Activated CD8-positive, alpha-beta memory T cell treated with anti-CD3 and anti-CD28 coated beads for 4 hours (primary cell): ENCODE results near the gene EYS.

Experiments used
- DNase-seq, 2 donors: peaks; one replicate each; pipeline ENCODE4 v3.0.0-alpha.2; 2020; ENCODE audit warnings: low read depth in 2 of 2

The EYS gene

GRCh38 chr6:65221153-65221552 is 485.9 kb downstream of the EYS start:
- DNase-seq, result no peak

- no peak for DNase-seq
Measured at GRCh38 chr6:65202738-65203137, 504.3 kb downstream of the EYS start.

GRCh38 chr6:65199683-65200082 is 507.3 kb downstream of the EYS start:
- no peak for DNase-seq

- no peak for DNase-seq
Measured at GRCh38 chr6:65199121-65199520, 507.9 kb downstream of the EYS start.

- no peak for DNase-seq
Measured at GRCh38 chr6:65191471-65191870, 515.6 kb downstream of the EYS start.

GRCh38 chr6:65189236-65189881 is 517.7 kb downstream of the EYS start:
- no peak for DNase-seq

GRCh38 chr6:65186826-65187225 is 520.2 kb downstream of the EYS start:
- no peak for DNase-seq

GRCh38 chr6:65182681-65183080 is 524.3 kb downstream of the EYS start:
- DNase-seq, result no peak

GRCh38 chr6:65170273-65170672 is 536.8 kb downstream of the EYS start:
- no peak for DNase-seq

GRCh38 chr6:65161661-65162060 is 545.4 kb downstream of the EYS start:
- DNase-seq, result no peak

- DNase-seq, result no peak
Measured at GRCh38 chr6:65157025-65157424, 550.0 kb downstream of the EYS start.

GRCh38 chr6:65155083-65155482 is 551.9 kb downstream of the EYS start:
- DNase-seq, result no peak

GRCh38 chr6:65149841-65150240 is 557.2 kb downstream of the EYS start:
- no peak for DNase-seq

GRCh38 chr6:65148839-65149238 is 558.2 kb downstream of the EYS start:
- DNase-seq, result no peak

GRCh38 chr6:65135567-65135966 is 571.5 kb downstream of the EYS start:
- no peak for DNase-seq

GRCh38 chr6:65126667-65127066 is 580.4 kb downstream of the EYS start:
- DNase-seq, result no peak

GRCh38 chr6:65123521-65123920 is 583.5 kb downstream of the EYS start:
- no peak for DNase-seq

- no peak for DNase-seq
Measured at GRCh38 chr6:65117817-65118409, 589.1 kb downstream of the EYS start.

GRCh38 chr6:65116326-65116725 is 590.7 kb downstream of the EYS start:
- DNase-seq, result no peak

- no peak for DNase-seq
Measured at GRCh38 chr6:65113581-65113980, 593.4 kb downstream of the EYS start.

- no peak for DNase-seq
Measured at GRCh38 chr6:65112435-65112834, 594.6 kb downstream of the EYS start.

GRCh38 chr6:65110031-65110430 is 597.0 kb downstream of the EYS start:
- no peak for DNase-seq

GRCh38 chr6:65098349-65098748 is 608.7 kb downstream of the EYS start:
- no peak for DNase-seq

- DNase-seq, result no peak
Measured at GRCh38 chr6:65091561-65091960, 615.5 kb downstream of the EYS start.
